Measurements from ENCODE around the gene LCE3D. TPM values are rescaled to one million over a fixed set of nuclear protein-coding genes. Genes with fewer than 3 reads are reported as not detected.

Gene LCE3D
- polyA plus RNA-seq, 1 donor (not counting 4 experiments of a cell fraction or from before 2014, with no cell fraction given) = 4.4 TPM

- H2AFZ ChIP-seq (ENCODE audit: control insufficient read depth, low read length) = no peak overlapping the region
- H4K20me1 ChIP-seq (ENCODE audit: control insufficient read depth, extremely low read depth, insufficient read depth, low read length) = no peaks in the 10 kb centered on the region
- no peak for FAIRE-seq
- no peak overlapping the region for H3K4me2 ChIP-seq (ENCODE audit: control insufficient read depth, extremely low read depth, insufficient read depth, low read depth, low read length)
- H3K9me3 ChIP-seq (ENCODE audit: control insufficient read depth, low read depth, low read length) = no peaks in the 10 kb centered on the region
- TF ChIP-seq CTCF (optimal IDR thresholded peaks at IDR 0.05 in 1 of 3, IDR thresholded peaks at IDR 0.05 in 1 of 3, conservative IDR thresholded peaks at IDR 0.05 in 1 of 3; ENCODE audit: extremely low read depth in 1 of 3, insufficient read depth in 2 of 3, low read length in 3 of 3) = no peak
- no peak for TF ChIP-seq EZH2 (IDR thresholded peaks at IDR 0.05; ENCODE audit: low read length)
- no peak overlapping the region for H3K4me3 ChIP-seq (ENCODE audit: control insufficient read depth in 2 of 3, extremely low read depth in 1 of 3, insufficient read depth in 2 of 3, low read depth in 1 of 3, low read length in 3 of 3)
- H3K9ac ChIP-seq (ENCODE audit: control insufficient read depth, extremely low read depth, insufficient read depth, low read length) = no peak overlapping the region
- DNase-seq (ENCODE audit: low read depth, low spot score) = no peak
- no peaks in the 10 kb centered on the region for H3K36me3 ChIP-seq (ENCODE audit: control insufficient read depth in 2 of 2, extremely low read depth in 1 of 2, insufficient read depth in 2 of 2, low read length in 2 of 2)
- dilution Hi-C loops (cut with MboI; ENCODE audit: extremely low pct_ligation_motif_present, low sequenced_read_pairs) = no loop called here
- no peaks in the 10 kb centered on the region for H3K4me1 ChIP-seq (ENCODE audit: control insufficient read depth, extremely low read depth, insufficient read depth, low read length)
- no peaks in the 10 kb centered on the region for H3K9me1 ChIP-seq (ENCODE audit: control insufficient read depth, extremely low read depth, insufficient read depth, low read length)
- H3K27me3 ChIP-seq (ENCODE audit: control insufficient read depth, extremely low read depth, insufficient read depth, low read length) = no peaks in the 10 kb centered on the region
- H3K27ac ChIP-seq (ENCODE audit: control insufficient read depth, insufficient read depth, low read length) = no peak overlapping the region
- no peaks in the 10 kb centered on the region for H3K79me2 ChIP-seq (ENCODE audit: control insufficient read depth, insufficient read depth, low read length)
Observed at GRCh38 chr1:152535774-152536173, 44.5 kb downstream of the LCE3D start.

GRCh38 chr1:152533327-152533938 is 46.9 kb downstream of the LCE3D start:
- peak; percentile 95 for FAIRE-seq
- peak; percentile 28 for DNase-seq (ENCODE audit: low read depth, low spot score)

More at GRCh38 chr1:152533327-152533938, 46.9 kb downstream of the LCE3D start:
- Histone ChIP-seq H3K9ac (ENCODE audit: control insufficient read depth, extremely low read depth, insufficient read depth, low read length) (no peak overlapping the region), H3K27me3 (ENCODE audit: control insufficient read depth, extremely low read depth, insufficient read depth, low read length) (no peaks in the 10 kb centered on the region), H3K27ac (ENCODE audit: control insufficient read depth, insufficient read depth, low read length) (no peak overlapping the region), H2AFZ (ENCODE audit: control insufficient read depth, low read length) (no peak overlapping the region), H3K9me3 (ENCODE audit: control insufficient read depth, low read depth, low read length) (no peaks in the 10 kb centered on the region), H4K20me1 (ENCODE audit: control insufficient read depth, extremely low read depth, insufficient read depth, low read length) (no peaks in the 10 kb centered on the region), H3K9me1 (ENCODE audit: control insufficient read depth, extremely low read depth, insufficient read depth, low read length) (no peaks in the 10 kb centered on the region), H3K4me2 (ENCODE audit: control insufficient read depth, extremely low read depth, insufficient read depth, low read depth, low read length) (no peak overlapping the region), H3K4me1 (ENCODE audit: control insufficient read depth, extremely low read depth, insufficient read depth, low read length) (no peaks in the 10 kb centered on the region), H3K79me2 (ENCODE audit: control insufficient read depth, insufficient read depth, low read length) (no peaks in the 10 kb centered on the region), H3K4me3 (ENCODE audit: control insufficient read depth in 2 of 3, extremely low read depth in 1 of 3, insufficient read depth in 2 of 3, low read depth in 1 of 3, low read length in 3 of 3) (no peak overlapping the region), H3K36me3 (ENCODE audit: control insufficient read depth in 2 of 2, extremely low read depth in 1 of 2, insufficient read depth in 2 of 2, low read length in 2 of 2) (no peaks in the 10 kb centered on the region)
- TF ChIP-seq CTCF (optimal IDR thresholded peaks at IDR 0.05 in 1 of 3, IDR thresholded peaks at IDR 0.05 in 1 of 3, conservative IDR thresholded peaks at IDR 0.05 in 1 of 3; ENCODE audit: extremely low read depth in 1 of 3, insufficient read depth in 2 of 3, low read length in 3 of 3) (peak; percentile 85 to 88 (median 88)), EZH2 (IDR thresholded peaks at IDR 0.05; ENCODE audit: low read length) (no peak)
- dilution Hi-C loops (cut with MboI; ENCODE audit: extremely low pct_ligation_motif_present, low sequenced_read_pairs) = no loop called here

Small RNAs within 50 kb of the gene (small RNA-seq; reads per million reads assigned to genes)
- gene LCE3A (ENCODE audit: insufficient read length in 3 of 3, low read depth in 3 of 3, low replicate concordance in 1 of 3) (0 reads per million in 3 experiments), gene LCE3B (ENCODE audit: insufficient read length in 3 of 3, low read depth in 3 of 3, low replicate concordance in 1 of 3) (0 reads per million in 3 experiments)

Other genes starting within 250 kb of the LCE3D start
- 0.15 to 0.98 TPM (median 0.41 TPM) in 3 replicates for gene FLG2, start 220.5 kb downstream of the LCE3D start, polyA plus RNA-seq
- gene CRNN, start 166.3 kb downstream of the LCE3D start, polyA plus RNA-seq = 0.04 to 0.05 TPM (median 0.05 TPM) in 3 replicates
- gene LCE5A, start 69.7 kb downstream of the LCE3D start, polyA plus RNA-seq = not detected in 3 replicates
- 6.4 to 11.4 TPM (median 9.0 TPM) in 3 replicates for gene CRCT1, start 66.0 kb downstream of the LCE3D start, polyA plus RNA-seq
- 0.48 to 2.8 TPM (median 2.2 TPM) in 3 replicates for gene LCE3E, start 13.7 kb downstream of the LCE3D start, polyA plus RNA-seq
- gene LCE3C, start 19.7 kb upstream of the LCE3D start, polyA plus RNA-seq = 0.20 to 0.34 TPM in 2 of 3 replicates, not detected in the other
- gene LCE3B, start 33.3 kb upstream of the LCE3D start, polyA plus RNA-seq = not detected in 3 replicates
- gene LCE3A, start 42.6 kb upstream of the LCE3D start, polyA plus RNA-seq = not detected in 3 replicates
- gene LCE2D, start 82.9 kb upstream of the LCE3D start, polyA plus RNA-seq = not detected in 3 replicates
- 0.41 to 0.48 TPM in 2 of 3 replicates, not detected in the other for gene LCE2C, start 94.8 kb upstream of the LCE3D start, polyA plus RNA-seq
- gene LCE2B, start 105.6 kb upstream of the LCE3D start, polyA plus RNA-seq = 0.14 to 0.83 TPM (median 0.49 TPM) in 3 replicates
- 0.12 to 0.16 TPM in 2 of 3 replicates, not detected in the other for gene LCE2A, start 117.8 kb upstream of the LCE3D start, polyA plus RNA-seq
- not detected in 3 replicates for gene LCE4A, start 127.6 kb upstream of the LCE3D start, polyA plus RNA-seq
- gene KPRP, start 177.5 kb upstream of the LCE3D start, polyA plus RNA-seq = 0.82 to 2.0 TPM (median 0.90 TPM) in 3 replicates
- not detected in 3 replicates for gene LCE1F, start 194.6 kb upstream of the LCE3D start, polyA plus RNA-seq
- 0.59 to 1.0 TPM (median 0.86 TPM) in 3 replicates for gene LCE1E, start 205.7 kb upstream of the LCE3D start, polyA plus RNA-seq
- 0.33 TPM in 1 of 3 replicates, not detected in the others for gene LCE1D, start 216.2 kb upstream of the LCE3D start, polyA plus RNA-seq
- gene LCE1C, start 226.1 kb upstream of the LCE3D start, polyA plus RNA-seq = 1.8 TPM in 3 replicates
- gene LCE1B, start 231.5 kb upstream of the LCE3D start, polyA plus RNA-seq = 0.34 to 0.57 TPM (median 0.48 TPM) in 3 replicates
- gene LCE1A, start 247.0 kb upstream of the LCE3D start, polyA plus RNA-seq = 0.43 TPM in 1 of 3 replicates, not detected in the others

Data from keratinocyte (primary cell).